Endodermal cell (in vitro differentiated cells): ENCODE results near the gene MOB1A. TPM values are rescaled to one million over a fixed set of nuclear protein-coding genes. Genes with fewer than 3 reads are reported as not detected.

ENCODE experiments used
- DNase-seq: peaks from one replicate; pipeline ENCODE4 v3.0.0-alpha.2; 2017
- H3K27ac ChIP-seq: 2 replicates; pipeline ENCODE4 v1.5.1; 2013; ENCODE audit warnings: mild to moderate bottlenecking, low read depth, low read length, moderate library complexity
- H3K27me3 ChIP-seq: 2 replicates; pipeline ENCODE4 v1.6.1; 2013; ENCODE audit warnings: mild to moderate bottlenecking, low read length, moderate library complexity; ENCODE audit not compliant: insufficient read depth, control insufficient read depth, poor library complexity, severe bottlenecking
- H3K36me3 ChIP-seq: 2 replicates; pipeline ENCODE4 v1.7.0; 2013; ENCODE audit warnings: mild to moderate bottlenecking, low read length, moderate library complexity; ENCODE audit not compliant: control insufficient read depth, insufficient read depth
- H3K4me1 ChIP-seq: one replicate; pipeline ENCODE4 v1.7.0; 2013; ENCODE audit warnings: low read length; ENCODE audit not compliant: control insufficient read depth, insufficient read depth
- H3K4me3 ChIP-seq: 2 replicates; pipeline ENCODE4 v1.5.1; 2013; ENCODE audit warnings: mild to moderate bottlenecking, low read length, moderate library complexity
- H3K9ac ChIP-seq: 2 replicates; pipeline ENCODE4 v1.6.1; 2013; ENCODE audit warnings: mild to moderate bottlenecking, low read length, moderate library complexity; ENCODE audit not compliant: poor library complexity, severe bottlenecking; ENCODE audit errors: extremely low read depth
- H3K9me3 ChIP-seq: 2 replicates; pipeline ENCODE4 v1.6.1; 2013; ENCODE audit warnings: mild to moderate bottlenecking, low read length, moderate library complexity; ENCODE audit not compliant: control insufficient read depth
- H3K27ac Mint-ChIP-seq: 2 replicates; pipeline ENCODE4 v1.8.0; 2020; ENCODE audit warnings: mixed read lengths
- H3K27me3 Mint-ChIP-seq: 2 replicates; pipeline ENCODE4 v1.8.0; 2021; ENCODE audit warnings: mild to moderate bottlenecking, mixed read lengths; ENCODE audit not compliant: insufficient read depth
- H3K36me3 Mint-ChIP-seq: 2 replicates; pipeline ENCODE4 v1.8.0; 2020; ENCODE audit warnings: low read depth, mixed read lengths
- H3K4me1 Mint-ChIP-seq: 2 replicates; pipeline ENCODE4 v1.8.0; 2020; ENCODE audit warnings: mixed read lengths
- H3K4me3 Mint-ChIP-seq: 2 replicates; pipeline ENCODE4 v1.8.0; 2020; ENCODE audit warnings: mild to moderate bottlenecking, moderate library complexity, mixed read lengths
- H3K9me3 Mint-ChIP-seq: 2 replicates; pipeline ENCODE4 v1.8.0; 2020; ENCODE audit warnings: mild to moderate bottlenecking, mixed read lengths
- CTCF ChIP-seq: fragments of 200-600 bp; sonication (generic); conservative IDR thresholded peaks from 2 replicates; pipeline ENCODE4 v1.5.0; 2021; ENCODE audit warnings: antibody characterized with exemption, mild to moderate bottlenecking
- WGBS, 2 experiments: methylation state at CpG; one replicate each; pipeline versions ENCODE4 v1.1.5 to v1.1.7; 2013; ENCODE audit warnings: missing lambda C conversion rate in 2 of 2, mixed read lengths in 1 of 2; ENCODE audit not compliant: insufficient coverage in 1 of 2, insufficient read length in 1 of 2; 5-methylcytosine and 5-hydroxymethylcytosine counted together
- total RNA-seq, 2 donors: library from RNA; stranded (reverse); fragmentation: NEBNext Ultra II Directional in 1 of 2; extraction: Animal tissue kit (Norgen Biotek cat#: 25700) in 1 of 2; gene quantifications; 2 replicates in 1 of 2; 3 replicates in 1 of 2; pipeline ENCODE4 v1.2.1, GENCODE V29; 2021

MOB1A gene
- total RNA-seq, 2 donors from 2014 or later, result 92.3 to 125 TPM

- TF ChIP-seq CTCF, result peak; percentile 73
- Mint-ChIP-seq H3K4me3 (peak overlapping the region; percentile 78), H3K27me3 (no peaks in the 10 kb centered on the region), H3K4me1 (peaks cover 8% of the 10 kb centered on the region), H3K27ac (peak overlapping the region; percentile 90), H3K36me3 (peaks cover 26% of the 10 kb centered on the region), H3K9me3 (peaks cover 27% of the 10 kb centered on the region)
- Histone ChIP-seq H3K27me3 (no peaks in the 10 kb centered on the region), H3K4me1 (no peaks in the 10 kb centered on the region), H3K9ac (no peak overlapping the region), H3K36me3 (peaks cover 22% of the 10 kb centered on the region), H3K9me3 (peaks cover 25% of the 10 kb centered on the region), H3K27ac (no peak overlapping the region), H3K4me3 (peak overlapping the region; percentile 100)
- DNase-seq, result no peak
- WGBS, 2 experiments, result 71 to 76% methylated on average over 13 to 24 of the region's 25 CpGs
These were observed 585 bp upstream of the MOB1A start for GRCh38 chr2:74179063-74179865.

GRCh38 chr2:74177696-74178095, 983 bp downstream of the MOB1A start:
- H3K27ac Mint-ChIP-seq, result peak overlapping the region; percentile 90
- peak overlapping the region; percentile 78 for H3K4me3 Mint-ChIP-seq
- peaks cover 23% of the 10 kb centered on the region for H3K36me3 ChIP-seq
- H3K4me1 ChIP-seq, result no peaks in the 10 kb centered on the region
- peak overlapping the region; percentile 100 for H3K4me3 ChIP-seq
- no peaks in the 10 kb centered on the region for H3K27me3 ChIP-seq
- H3K36me3 Mint-ChIP-seq, result peaks cover 30% of the 10 kb centered on the region
- no peak for DNase-seq
- peaks cover 28% of the 10 kb centered on the region for H3K9me3 Mint-ChIP-seq
- H3K9ac ChIP-seq, result peak overlapping the region; percentile 94
- H3K4me1 Mint-ChIP-seq, result peaks cover 8% of the 10 kb centered on the region
- TF ChIP-seq CTCF, result no peak
- no peak overlapping the region for H3K27ac ChIP-seq
- peaks cover 25% of the 10 kb centered on the region for H3K9me3 ChIP-seq
- no peaks in the 10 kb centered on the region for H3K27me3 Mint-ChIP-seq

GRCh38 chr2:74174909-74175308, 3.8 kb downstream of the MOB1A start:
- Histone ChIP-seq H3K9me3 (peaks cover 25% of the 10 kb centered on the region), H3K36me3 (peaks cover 46% of the 10 kb centered on the region), H3K4me1 (no peaks in the 10 kb centered on the region), H3K9ac (no peak overlapping the region), H3K27ac (no peak overlapping the region), H3K27me3 (no peaks in the 10 kb centered on the region), H3K4me3 (peak overlapping the region; percentile 61)
- DNase-seq, result no peak
- no peak overlapping the region for H3K27ac Mint-ChIP-seq
- H3K9me3 Mint-ChIP-seq, result peaks cover 28% of the 10 kb centered on the region
- no peak for TF ChIP-seq CTCF
- peaks cover 49% of the 10 kb centered on the region for H3K36me3 Mint-ChIP-seq
- H3K4me1 Mint-ChIP-seq, result peaks cover 2% of the 10 kb centered on the region
- no peaks in the 10 kb centered on the region for H3K27me3 Mint-ChIP-seq
- H3K4me3 Mint-ChIP-seq, result no peak overlapping the region
- WGBS, 2 experiments, result 89 to 94% methylated on average over 1 of the region's 1 CpG
